T-helper 17 cell (primary cell): ENCODE data around the gene SDC1. TPM values are rescaled to one million over a fixed set of nuclear protein-coding genes. Genes with fewer than 3 reads are reported as not detected.

Experiments used
- ATAC-seq: fragments of 150-1000 bp; cut with Tn5 transposase; 2 replicates; pipeline ENCODE4 v1.10.0; 2021; ENCODE audit warnings: mild to moderate bottlenecking, moderate library complexity
- DNase-seq, 3 donors: peaks; one replicate each; pipeline versions ENCODE4 v3.0.0 to v3.0.0-alpha.2; 2020 to 2021
- H3K9me3 ChIP-seq: one replicate; pipeline ENCODE4 v1.7.0; 2013; ENCODE audit warnings: low read length, mild to moderate bottlenecking; ENCODE audit not compliant: control insufficient read depth, poor library complexity, severe bottlenecking
- H3K27ac Mint-ChIP-seq: one replicate; pipeline ENCODE4 v1.8.0; 2022; ENCODE audit warnings: mild to moderate bottlenecking, moderate library complexity, mixed read lengths
- H3K27me3 Mint-ChIP-seq: one replicate; pipeline ENCODE4 v1.8.0; 2022; ENCODE audit warnings: mixed read lengths
- H3K36me3 Mint-ChIP-seq: one replicate; pipeline ENCODE4 v1.8.0; 2022; ENCODE audit warnings: low read depth, mixed read lengths
- H3K4me1 Mint-ChIP-seq: one replicate; pipeline ENCODE4 v1.8.0; 2022; ENCODE audit warnings: mild to moderate bottlenecking, mixed read lengths
- H3K4me3 Mint-ChIP-seq: one replicate; pipeline ENCODE4 v1.8.0; 2022; ENCODE audit warnings: mild to moderate bottlenecking, moderate library complexity, mixed read lengths
- total RNA-seq, 4 donors: library from RNA in 2 of 4; stranded (reverse) in 2 of 4; gene quantifications; one replicate each; pipeline ENCODE4 v1.2.3 and lab custom pipeline; 2022 to 2026

SDC1 gene
- total RNA-seq, 2 donors from 2014 or later = not detected

DNA sequence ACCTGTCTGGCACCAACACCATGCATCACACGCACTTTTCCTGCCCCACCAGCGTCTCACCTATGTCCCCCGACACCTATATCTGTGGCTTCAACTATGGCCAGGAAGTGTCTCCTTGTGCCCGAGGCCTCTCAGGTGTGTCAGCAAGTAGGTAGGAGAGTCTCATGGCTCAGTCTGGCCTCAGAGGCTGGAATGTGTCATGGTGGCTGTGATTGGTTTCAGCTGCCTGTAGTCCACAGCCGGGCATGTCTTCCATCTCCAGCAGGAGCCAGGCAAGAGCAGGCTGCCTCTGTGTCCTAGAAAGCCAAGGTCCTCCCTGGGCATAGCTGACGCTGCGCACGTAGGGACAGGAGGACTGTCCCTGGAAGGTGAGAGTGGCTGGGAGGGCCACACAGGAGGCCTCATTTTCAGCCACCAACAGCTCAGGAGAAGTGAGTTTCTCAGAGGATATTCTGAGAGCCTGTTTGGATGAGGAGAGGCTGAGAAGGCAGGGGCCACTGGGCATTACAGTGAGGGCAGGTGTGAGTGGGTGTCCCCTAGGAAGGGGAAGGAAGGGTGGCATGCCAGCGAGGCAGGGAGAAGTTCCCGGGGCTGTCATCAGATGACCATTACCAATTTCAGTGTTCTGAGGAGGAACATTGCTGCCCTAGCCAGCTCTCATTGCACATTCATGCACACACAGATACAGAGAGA, 47.2 kb downstream of the SDC1 start:
- no peak overlapping the region for H3K4me3 Mint-ChIP-seq
- H3K27me3 Mint-ChIP-seq = peaks cover 30% of the 10 kb centered on the region
- H3K9me3 ChIP-seq = no peaks in the 10 kb centered on the region
- no peak overlapping the region for H3K27ac Mint-ChIP-seq
- H3K4me1 Mint-ChIP-seq = no peaks in the 10 kb centered on the region
- H3K36me3 Mint-ChIP-seq = no peaks in the 10 kb centered on the region
- DNase-seq (no peak), ATAC-seq (no peak)

GRCh38 chr2:20176760-20177159, 48.2 kb downstream of the SDC1 start:
- ATAC-seq = no peak
- no peak overlapping the region for H3K27ac Mint-ChIP-seq
- no peaks in the 10 kb centered on the region for H3K4me1 Mint-ChIP-seq
- no peak overlapping the region for H3K4me3 Mint-ChIP-seq
- DNase-seq = no peak
- no peaks in the 10 kb centered on the region for H3K9me3 ChIP-seq
- H3K27me3 Mint-ChIP-seq = peaks cover 28% of the 10 kb centered on the region
- H3K36me3 Mint-ChIP-seq = no peaks in the 10 kb centered on the region

DNA sequence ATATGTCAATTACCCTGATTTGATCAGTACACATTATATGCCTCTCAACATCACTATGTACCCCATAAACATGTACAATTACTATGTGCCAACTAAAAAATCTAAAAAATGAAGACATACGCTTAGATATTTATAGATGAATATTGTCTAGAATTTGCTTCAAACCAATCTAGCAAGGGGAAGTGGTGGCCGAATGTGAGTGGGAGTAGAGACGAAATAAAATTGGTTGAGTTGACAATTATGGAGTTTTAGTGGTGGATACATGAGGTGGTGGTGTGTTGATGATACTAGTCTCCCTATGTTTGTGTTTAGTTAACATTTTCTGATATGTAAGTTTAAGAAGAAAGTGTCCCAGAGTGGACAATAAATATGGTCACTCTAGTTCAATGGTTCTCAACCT, 49.0 kb downstream of the SDC1 start:
- H3K4me3 Mint-ChIP-seq = no peak overlapping the region
- ATAC-seq (no peak), DNase-seq (no peak)
- no peak overlapping the region for H3K27ac Mint-ChIP-seq
- no peaks in the 10 kb centered on the region for H3K4me1 Mint-ChIP-seq
- no peaks in the 10 kb centered on the region for H3K36me3 Mint-ChIP-seq
- H3K9me3 ChIP-seq = no peaks in the 10 kb centered on the region
- peaks cover 26% of the 10 kb centered on the region for H3K27me3 Mint-ChIP-seq

DNA sequence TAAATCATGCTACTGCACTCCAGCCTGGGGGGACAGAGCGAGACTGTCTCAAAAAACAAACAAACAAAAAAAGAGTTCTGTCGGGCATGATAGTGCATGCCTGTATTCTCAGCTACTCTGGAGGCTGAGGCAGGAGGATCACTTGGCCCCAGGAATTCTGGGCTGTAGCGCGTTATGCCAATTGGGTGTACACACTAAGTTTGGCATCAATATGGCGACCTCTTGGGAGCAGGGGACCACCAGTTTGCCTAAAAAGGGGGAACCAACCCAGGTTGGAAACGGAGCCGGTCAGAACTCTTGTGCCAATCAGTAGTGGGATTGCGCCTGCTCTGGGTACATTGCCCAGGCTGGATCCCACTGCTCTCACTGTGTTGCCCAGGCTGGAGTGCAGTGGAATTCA, 49.7 kb downstream of the SDC1 start:
- peaks cover 30% of the 10 kb centered on the region for H3K27me3 Mint-ChIP-seq
- no peaks in the 10 kb centered on the region for H3K9me3 ChIP-seq
- H3K4me3 Mint-ChIP-seq = no peak overlapping the region
- no peaks in the 10 kb centered on the region for H3K4me1 Mint-ChIP-seq
- no peaks in the 10 kb centered on the region for H3K36me3 Mint-ChIP-seq
- no peak for DNase-seq
- ATAC-seq = no peak
- H3K27ac Mint-ChIP-seq = no peak overlapping the region

GRCh38 chr2:20174410-20174809, 50.5 kb downstream of the SDC1 start:
- ATAC-seq = no peak
- DNase-seq = no peak
- Mint-ChIP-seq H3K36me3 (no peaks in the 10 kb centered on the region), H3K4me1 (no peaks in the 10 kb centered on the region), H3K27me3 (peaks cover 30% of the 10 kb centered on the region), H3K4me3 (no peak overlapping the region), H3K27ac (no peak overlapping the region)
- H3K9me3 ChIP-seq = no peaks in the 10 kb centered on the region

GRCh38 chr2:20173496-20174402, 51.2 kb downstream of the SDC1 start:
- Mint-ChIP-seq H3K27ac (no peak overlapping the region), H3K27me3 (peaks cover 30% of the 10 kb centered on the region), H3K4me1 (no peaks in the 10 kb centered on the region), H3K4me3 (no peak overlapping the region), H3K36me3 (no peaks in the 10 kb centered on the region)
- DNase-seq = no peak
- no peak for ATAC-seq
- no peaks in the 10 kb centered on the region for H3K9me3 ChIP-seq

DNA sequence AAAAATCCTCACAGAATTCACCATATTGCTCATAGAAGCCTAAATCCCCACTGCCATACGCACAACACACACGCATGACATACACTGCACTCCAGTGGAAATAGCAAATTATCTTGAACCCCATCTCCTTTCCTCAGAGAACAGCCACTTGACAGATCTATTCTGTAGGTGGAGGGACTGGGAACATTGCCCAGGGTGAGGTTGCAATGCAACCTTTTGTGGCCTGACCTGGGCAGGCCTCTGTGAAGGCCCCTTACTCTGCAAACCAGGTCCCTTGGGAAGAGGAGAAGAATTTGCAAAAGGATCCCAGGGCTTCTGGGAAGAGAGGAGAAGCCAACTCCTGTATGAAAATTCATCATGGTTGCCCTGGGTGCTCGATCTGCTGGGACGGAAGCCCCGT, 51.9 kb downstream of the SDC1 start:
- H3K9me3 ChIP-seq = no peaks in the 10 kb centered on the region
- no peaks in the 10 kb centered on the region for H3K4me1 Mint-ChIP-seq
- H3K36me3 Mint-ChIP-seq = no peaks in the 10 kb centered on the region
- no peak overlapping the region for H3K27ac Mint-ChIP-seq
- ATAC-seq (no peak), DNase-seq (no peak)
- peaks cover 37% of the 10 kb centered on the region for H3K27me3 Mint-ChIP-seq
- H3K4me3 Mint-ChIP-seq = no peak overlapping the region

DNA sequence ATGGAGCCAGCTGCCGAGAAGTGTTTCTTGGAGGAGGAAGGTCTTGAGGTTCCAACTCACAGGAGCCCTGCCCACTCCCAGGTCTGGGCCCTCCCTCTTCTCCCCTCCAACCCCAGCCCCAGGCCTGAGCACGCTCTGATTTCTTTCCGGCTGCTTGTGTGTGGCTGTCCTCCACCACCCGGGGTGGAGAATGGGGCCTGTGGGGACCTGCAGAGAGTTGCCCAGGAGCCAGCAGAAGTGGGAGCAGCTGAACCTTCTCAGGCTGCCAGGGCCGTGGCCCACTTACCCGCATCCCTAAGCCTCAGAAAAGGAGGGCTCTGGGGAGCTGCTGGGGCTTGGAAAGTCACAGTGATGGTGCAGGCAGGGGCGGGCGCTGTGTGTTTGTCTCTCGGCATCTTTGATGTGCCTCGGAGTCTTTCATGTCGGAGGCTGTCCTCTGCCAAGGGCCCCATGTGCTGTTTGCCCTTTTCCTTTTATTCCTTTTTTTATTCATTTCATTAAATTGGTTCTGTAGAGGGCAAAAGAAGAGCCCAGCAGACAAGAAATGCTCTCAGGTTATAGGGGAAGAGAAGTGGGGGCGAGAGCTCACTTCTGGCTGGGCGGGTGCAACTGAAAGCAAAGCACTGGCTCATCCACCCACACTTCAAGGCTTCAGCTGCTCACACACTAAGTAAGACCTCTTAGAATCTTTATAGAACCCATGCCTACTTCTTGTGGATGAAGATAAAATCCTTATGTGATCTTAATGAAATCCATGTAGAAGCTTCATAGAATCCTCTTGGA, 52.5 kb downstream of the SDC1 start:
- no peaks in the 10 kb centered on the region for H3K9me3 ChIP-seq
- Mint-ChIP-seq H3K36me3 (no peaks in the 10 kb centered on the region), H3K4me1 (no peaks in the 10 kb centered on the region), H3K27ac (no peak overlapping the region), H3K4me3 (no peak overlapping the region), H3K27me3 (peaks cover 33% of the 10 kb centered on the region)
- ATAC-seq (no peak), DNase-seq (no peak)

- H3K4me1 Mint-ChIP-seq = no peaks in the 10 kb centered on the region
- no peak overlapping the region for H3K4me3 Mint-ChIP-seq
Observed at GRCh38 chr2:20171445-20171977, 53.4 kb downstream of the SDC1 start.

DNA sequence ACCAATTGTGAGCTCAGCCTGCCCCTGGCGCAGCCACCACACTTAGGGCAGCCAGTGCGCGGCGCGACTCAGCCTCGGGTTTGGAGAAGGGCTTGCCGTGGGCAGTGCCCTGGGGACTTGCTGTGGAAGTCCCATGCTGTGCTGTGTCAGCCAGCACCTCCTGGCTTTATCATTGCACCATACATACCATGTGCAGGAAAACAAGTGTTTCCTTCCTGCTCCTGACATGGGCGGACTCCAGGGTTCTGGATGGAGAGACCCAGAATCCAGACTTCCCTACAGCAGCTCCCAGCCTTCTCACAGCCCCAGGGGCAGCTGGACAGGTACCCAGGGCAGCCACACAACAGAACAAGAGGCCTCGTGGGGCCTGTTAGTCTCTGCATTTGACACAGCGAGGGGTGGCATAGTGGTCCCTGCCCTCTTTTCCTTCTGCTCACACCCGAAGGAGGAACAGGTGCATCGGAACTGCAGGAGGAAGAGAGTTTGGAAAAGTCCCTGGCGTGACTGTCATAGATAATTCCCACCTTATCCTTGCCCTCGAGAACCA, 54.2 kb downstream of the SDC1 start:
- DNase-seq = no peak
- Mint-ChIP-seq H3K27ac (no peak overlapping the region), H3K36me3 (no peaks in the 10 kb centered on the region), H3K4me1 (no peaks in the 10 kb centered on the region), H3K27me3 (peaks cover 29% of the 10 kb centered on the region), H3K4me3 (no peak overlapping the region)
- no peak for ATAC-seq
- no peaks in the 10 kb centered on the region for H3K9me3 ChIP-seq

More at GRCh38 chr2:20171445-20171977, 53.4 kb downstream of the SDC1 start:
- no peaks in the 10 kb centered on the region for H3K9me3 ChIP-seq
- H3K36me3 Mint-ChIP-seq = no peaks in the 10 kb centered on the region
- no peak overlapping the region for H3K27ac Mint-ChIP-seq
- ATAC-seq = no peak
- peaks cover 33% of the 10 kb centered on the region for H3K27me3 Mint-ChIP-seq
- DNase-seq = no peak

- H3K4me1 Mint-ChIP-seq = no peaks in the 10 kb centered on the region
- H3K9me3 ChIP-seq = no peaks in the 10 kb centered on the region
- ATAC-seq = no peak
- H3K4me3 Mint-ChIP-seq = no peak overlapping the region
- DNase-seq = no peak
- peaks cover 28% of the 10 kb centered on the region for H3K27me3 Mint-ChIP-seq
- H3K36me3 Mint-ChIP-seq = no peaks in the 10 kb centered on the region
- no peak overlapping the region for H3K27ac Mint-ChIP-seq
Observed at GRCh38 chr2:20169796-20170703, 54.9 kb downstream of the SDC1 start.
